GM19452 (cell line): ENCODE measurements around the gene MS4A6A.
"Not testable (repeated sequence)": the region's sequence is repeated elsewhere in the genome, so short reads cannot be mapped to it uniquely, and the experiment has no call there.

ENCODE experiments used
- ATAC-seq: cut with Tn5 transposase; IDR thresholded peaks from one replicate; pipeline ENCODE4 v1.9.1; 2021; ENCODE audit not compliant: unreplicated experiment

MS4A6A gene, protein sequence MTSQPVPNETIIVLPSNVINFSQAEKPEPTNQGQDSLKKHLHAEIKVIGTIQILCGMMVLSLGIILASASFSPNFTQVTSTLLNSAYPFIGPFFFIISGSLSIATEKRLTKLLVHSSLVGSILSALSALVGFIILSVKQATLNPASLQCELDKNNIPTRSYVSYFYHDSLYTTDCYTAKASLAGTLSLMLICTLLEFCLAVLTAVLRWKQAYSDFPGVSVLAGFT

DNA sequence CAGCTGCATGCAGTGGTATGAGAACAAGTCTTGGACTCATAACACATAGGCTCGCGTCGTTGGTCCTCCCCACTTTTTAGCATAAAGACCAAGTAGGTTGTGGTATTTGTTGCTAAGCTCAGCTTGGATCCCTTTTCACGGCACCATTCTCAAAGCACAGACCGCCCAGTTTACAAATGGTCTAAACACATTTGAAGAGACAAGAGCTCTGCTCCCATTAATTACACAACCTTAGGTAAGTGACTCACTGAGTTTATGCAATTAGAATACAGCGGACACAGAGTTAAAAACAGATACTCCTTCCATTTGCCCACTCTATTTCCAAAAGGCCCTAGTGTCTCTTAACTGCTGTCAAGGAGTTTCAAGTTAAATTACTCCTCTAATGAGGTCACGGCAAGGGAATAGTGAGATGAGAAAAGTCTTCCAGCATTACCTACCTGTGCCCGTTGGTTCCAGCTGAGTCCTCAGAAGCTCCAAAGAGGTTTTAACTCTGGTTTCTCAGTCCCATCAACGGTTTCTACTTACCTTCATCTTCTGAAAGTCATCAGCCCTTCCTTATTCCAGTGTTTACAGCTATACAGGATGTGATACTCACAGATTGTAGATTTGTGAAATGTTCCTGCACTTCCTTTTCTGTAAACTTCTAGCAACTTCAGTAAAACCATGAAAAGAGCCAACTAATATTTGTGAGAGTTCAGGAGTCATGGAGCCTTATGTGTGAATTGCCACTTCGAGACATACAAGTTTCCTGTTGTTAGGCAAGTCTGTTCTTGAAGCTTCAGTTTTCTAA is at the start of gene MS4A6A:
MS4A6A (minus strand) TSS at position 543 of the 790 bp plus-strand sequence. CDS start 1,356 bp downstream, outside the sequence.
- no peak for ATAC-seq

DNA sequence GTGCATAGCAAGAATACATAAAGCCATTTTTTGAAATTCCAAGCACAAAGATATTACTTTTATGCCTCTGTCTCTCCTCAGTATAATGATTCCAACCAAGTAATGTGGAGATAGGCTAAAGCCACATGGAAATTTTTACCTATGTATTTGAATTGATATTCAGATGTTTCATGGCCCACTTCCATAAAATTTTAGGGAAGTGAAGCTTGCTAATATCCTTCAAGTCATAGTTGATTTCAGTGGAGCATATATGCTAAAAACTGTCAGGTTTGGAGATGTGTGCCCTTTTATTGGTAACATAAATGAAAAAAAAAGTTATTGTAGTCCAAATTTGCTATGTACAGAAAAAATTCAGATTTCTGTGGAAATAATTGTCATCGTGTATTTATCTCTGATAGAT is 47.8 kb upstream of the MS4A6A start:
- no peak for ATAC-seq

DNA sequence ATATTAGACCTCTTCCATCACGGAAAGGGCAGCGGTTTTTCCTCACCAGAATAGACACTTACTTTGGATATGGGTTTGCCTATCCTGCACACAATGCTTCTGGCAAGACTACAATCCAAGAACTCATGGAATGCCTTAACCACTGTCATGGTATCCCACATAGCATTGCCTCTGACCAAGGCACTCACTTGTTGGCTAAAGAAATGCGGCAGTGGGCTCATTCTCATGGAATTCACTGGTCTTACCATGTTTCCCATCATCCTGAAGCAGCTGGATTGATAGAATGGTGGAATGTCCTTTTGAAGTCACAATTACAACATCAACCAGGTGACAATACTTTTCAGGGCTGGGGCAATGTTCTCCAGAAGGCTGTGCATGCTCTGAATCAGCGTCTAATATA is 39.3 kb upstream of the MS4A6A start:
- ATAC-seq, result no peak

DNA sequence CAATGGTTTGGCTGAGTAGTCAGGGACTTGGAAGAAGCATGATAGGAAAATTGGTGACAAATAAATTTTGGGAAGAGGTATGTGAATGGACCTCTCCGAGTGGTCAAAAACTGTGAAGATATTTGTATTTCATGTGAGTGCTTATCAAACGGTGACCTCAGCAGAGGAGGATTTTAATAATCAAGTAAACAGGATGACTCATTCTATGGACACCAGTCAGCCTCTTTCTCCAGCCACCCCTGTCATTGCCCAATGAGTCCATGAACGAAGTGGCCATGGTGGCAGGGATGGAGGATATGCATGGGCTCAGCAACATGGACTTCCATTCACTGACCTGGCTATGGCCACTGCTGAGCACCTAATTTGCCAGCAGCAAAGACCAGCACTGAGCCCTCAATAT is 38.8 kb upstream of the MS4A6A start:
- ATAC-seq, result no peak

DNA sequence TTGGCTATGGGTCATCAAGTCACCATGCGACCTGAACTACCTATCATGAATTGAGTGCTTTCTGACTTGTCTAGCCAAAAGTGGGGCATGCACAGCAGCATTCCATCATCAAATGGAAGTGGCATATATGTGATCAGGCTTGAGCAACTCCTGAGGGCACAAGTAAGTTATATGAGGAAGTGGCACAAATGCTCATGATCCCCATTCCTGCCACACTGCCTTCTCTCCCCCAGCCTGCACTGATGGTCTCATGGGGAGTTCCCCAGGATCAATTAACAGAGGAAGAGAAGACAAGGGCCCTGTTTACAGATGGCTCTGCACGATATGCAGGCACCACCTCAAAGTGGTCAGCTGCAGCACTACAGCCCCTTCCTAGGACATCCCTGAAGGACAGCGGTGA is 38.3 kb upstream of the MS4A6A start:
- ATAC-seq, result no peak

DNA sequence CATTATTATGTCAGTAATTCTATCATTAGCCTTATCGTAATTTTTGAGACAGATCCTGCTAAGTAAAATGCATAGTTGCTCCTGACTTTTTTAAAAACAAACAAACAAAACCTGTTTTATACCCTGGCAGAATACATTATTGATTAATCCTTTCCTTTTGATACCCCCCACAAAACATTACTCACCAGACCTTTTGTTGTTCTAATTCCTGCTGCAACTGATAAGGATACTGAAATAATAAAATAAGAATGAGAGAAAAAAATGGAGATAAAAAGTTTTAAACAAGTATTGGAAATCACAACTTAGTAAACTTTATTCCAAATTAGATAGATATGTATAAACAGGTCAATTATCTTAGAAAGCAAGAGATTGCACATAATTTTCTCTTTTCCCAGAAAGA is 31.5 kb upstream of the MS4A6A start:
- no peak for ATAC-seq

DNA sequence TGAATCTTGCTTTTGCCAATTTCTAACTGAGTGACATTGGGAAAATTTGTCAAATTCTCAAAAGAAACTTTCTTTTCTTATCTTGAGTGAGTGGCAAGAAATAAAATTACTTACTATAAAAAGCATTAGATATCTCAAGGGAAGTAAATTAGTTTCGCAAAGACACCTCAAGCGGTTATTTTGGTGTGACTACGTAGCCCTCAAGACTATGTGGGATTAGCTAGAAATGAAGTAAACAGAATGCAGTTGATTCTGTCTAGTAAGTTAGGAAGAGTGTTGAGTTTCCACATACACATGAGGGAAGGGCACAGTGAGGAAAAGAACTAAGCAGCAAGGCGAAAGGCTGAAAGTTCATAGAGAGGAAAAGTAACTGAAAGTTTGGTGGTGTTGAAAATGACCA is 28.3 kb upstream of the MS4A6A start:
- no peak for ATAC-seq

DNA sequence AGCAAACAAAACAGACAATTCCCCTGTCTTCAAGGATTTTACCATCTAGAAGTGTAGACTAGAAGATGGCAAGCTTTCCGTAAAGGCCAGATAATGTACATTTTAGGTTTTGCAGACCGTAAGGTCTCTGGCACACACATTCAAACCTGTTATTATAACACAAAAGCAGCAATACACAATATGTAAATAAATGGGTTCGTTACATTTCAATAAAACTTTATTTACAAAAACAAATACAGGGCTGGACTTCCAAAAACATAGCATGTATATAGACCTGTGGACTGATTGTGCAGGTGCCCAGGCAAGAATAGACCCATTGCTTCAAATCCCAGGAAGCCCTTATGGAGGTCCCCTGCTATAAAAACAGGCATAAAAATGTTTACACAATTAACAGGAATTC is 27.1 kb upstream of the MS4A6A start:
- ATAC-seq, result no peak

DNA sequence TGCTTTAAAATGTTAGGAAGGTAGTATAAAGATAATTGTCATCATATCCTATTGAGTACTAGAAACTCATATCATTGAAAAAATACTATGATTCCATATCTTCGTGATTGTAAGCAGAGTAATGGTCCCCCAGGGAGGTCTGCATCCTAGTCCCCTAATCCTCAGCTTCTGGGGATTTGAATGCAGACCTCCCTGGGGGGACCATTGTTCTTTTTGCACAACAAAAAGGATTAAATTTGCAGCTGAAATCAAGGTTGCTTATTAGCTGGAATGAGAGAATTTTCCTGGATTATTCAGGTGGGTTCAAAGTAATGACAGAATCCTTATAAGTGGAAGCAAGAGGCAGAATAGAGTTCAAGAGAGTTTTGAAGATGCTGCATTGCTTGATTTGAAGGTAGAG is 26.1 kb upstream of the MS4A6A start:
- ATAC-seq, result no peak

DNA sequence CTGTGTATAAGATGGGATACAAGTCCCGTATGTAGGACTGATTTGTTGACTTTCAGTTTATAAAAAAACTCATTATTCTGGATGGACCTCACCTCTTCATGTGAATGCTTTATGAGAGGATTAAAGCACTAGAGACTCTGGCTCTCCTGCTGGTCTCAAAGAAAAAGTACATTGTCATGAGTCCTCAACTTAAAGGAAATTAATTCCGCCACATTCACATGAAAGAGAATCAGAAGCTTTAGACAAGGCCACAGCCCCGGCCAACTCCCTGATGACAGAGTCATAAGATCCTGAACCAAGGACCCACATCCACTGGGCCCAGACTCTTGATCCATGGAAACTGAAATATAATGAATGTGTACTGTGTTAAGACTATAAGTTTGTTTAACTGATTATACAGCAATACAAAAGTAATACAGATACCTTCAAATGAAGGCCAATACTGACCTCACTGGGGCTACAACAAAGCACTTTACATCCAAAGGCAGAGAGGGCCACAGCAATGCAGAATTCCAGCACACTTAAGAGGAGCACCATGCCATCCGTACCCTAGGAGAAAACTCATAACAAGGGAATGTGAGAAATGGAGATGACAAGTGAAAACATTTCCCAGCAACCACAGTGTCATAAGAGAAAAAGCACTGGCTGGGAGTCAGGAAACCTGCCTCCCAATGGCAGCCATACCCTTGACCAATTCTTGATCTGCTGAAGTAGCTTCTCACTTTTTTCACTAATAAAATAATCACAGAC is 25.4 kb upstream of the MS4A6A start:
- no peak for ATAC-seq

DNA sequence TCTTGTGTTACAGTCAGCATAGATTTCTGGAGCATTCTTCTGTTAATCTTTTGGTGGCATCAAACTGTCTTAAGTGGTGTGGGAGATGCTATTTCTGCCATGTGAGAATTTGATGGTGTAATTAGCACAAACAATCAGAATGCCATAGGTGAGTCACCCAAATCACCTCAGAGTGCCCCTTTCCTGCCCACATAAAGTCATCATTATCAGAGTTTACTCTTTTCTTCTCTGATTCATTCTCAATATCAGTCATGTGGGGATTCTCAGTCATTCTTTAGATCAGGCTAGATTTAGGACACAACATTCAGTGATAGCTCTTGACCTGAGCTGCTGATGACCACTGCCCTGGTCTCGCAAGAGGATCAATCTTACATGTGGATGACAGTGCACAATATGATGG is 23.7 kb upstream of the MS4A6A start:
- ATAC-seq, result no peak

DNA sequence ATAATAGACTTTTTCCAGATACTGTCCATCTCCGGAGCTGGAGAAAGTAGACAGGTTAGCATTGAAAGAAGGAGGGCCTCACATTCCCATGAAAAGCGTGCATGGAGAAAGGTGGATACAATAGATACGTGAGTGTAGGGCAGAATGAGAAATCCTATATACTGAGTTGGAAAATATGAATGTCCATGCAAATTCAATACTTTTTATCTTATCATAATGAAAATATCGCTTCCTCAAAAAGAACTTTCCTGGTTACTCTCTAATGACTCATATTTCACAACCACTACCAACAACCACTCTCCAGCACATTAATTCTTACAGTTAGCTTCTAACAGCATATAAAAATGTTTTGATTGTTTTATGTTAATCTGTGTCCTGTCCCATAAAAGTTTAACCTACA is 22.0 kb upstream of the MS4A6A start:
- ATAC-seq, result no peak

DNA sequence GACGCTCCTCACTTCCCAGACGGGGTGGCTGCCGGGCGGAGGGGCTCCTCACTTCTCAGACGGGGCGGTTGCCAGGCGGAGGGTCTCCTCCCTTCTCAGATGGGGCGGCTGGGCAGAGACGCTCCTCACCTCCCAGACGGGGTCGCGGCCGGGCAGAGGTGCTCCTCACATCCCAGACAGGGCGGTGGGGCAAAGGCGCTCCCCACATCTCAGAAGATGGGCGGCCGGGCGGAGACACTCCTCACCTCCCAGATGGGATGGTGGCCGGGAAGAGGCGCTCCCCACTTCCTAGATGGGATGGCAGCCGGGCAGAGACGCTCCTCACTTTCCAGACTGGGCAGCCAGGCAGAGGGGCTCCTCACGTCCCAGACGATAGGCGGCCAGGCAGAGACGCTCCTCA is 18.5 kb upstream of the MS4A6A start:
- ATAC-seq, result not testable (repeated sequence)

DNA sequence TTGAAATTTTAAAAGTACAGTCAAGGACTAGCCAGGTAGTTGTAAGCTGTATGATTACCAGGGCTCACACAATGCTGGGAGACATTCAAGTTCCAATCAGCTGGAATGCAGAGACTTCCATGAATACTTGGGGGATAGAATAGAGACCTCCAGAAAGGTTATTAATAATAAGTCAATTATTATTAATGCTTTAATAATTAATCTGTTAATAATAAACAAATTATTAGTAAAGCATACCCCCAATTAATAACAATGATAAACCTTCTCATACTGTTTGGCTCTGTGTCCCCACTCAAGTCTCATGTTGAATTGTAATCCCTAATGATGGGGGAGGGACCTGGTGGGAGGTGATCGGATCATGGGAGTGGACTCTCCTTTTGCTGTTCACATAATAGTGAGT is 14.6 kb upstream of the MS4A6A start:
- no peak for ATAC-seq

DNA sequence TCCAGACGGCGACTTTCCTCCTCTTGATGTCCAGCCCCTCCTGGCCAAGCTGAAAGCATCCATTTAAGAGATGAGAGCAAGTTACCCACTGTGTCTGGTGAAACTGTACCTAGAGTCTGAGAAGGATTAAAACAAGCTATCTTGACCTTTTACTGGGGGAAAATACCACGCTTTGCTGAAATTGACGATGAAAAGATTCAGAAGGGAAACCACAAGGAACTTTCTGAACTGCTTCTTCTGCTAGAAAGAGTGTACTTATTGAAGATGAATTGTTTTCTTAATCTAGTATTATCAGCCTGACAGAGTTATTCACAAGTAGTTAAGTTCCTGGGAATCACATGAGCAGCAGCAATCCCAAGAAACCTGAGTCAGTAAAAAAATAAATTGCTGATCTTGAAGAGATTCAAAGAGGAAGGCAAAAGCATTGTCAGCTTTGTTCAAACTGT is 13.1 kb upstream of the MS4A6A start:
- ATAC-seq, result peak; percentile 48

DNA sequence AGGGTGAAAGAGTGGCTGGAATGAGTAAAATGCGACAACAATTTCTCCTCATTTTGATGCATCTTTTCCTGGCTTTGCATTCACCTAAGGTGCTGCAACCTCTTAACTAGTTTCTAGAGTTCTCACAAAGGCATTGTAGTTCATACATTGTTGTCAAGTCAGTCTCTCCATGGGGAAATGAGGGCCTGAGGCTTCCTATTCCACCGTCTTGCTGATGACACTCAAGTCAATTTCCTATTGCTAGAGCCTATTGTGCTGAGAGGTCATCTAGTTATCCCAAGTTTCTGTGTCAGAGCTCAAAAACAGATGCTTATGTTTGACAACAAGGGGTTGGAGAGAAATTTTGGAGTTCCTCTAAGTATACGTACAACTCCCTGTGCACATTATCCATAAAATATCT is 11.6 kb upstream of the MS4A6A start:
- ATAC-seq, result no peak

DNA sequence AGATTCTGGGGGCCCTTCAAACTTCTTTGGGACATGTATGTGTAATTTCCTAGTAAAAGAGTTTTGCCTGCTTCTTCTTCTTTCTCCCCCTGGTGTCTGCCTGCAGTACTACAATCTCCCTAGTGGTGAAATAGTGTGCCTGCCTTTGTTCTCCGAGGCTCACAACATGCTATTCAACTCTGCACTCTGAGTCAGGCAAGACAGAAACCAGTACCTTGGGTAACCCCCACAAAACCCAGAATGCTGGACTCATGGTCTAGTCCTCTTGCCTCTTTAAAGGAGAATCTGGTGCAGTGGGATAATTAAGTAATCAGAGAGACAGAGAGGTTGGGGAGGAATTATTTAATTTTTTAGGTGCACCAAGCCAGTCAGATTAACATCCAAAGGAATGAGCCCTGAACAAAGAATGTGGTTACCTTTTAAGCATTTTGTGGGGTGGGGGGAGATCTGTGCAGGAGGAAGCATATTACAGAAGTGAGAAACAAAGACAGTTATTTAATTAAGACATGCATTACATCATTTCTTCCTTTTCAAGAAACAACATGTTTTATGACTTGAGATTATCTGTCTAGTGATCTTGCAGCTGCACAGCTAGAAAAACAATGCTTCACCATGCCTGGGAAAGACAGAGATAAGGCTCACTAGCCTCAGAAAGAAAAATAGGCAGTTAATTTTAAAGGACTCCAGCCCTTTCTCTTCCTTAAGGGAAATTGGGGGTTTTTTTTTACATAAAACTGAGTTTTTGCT is 11.0 kb upstream of the MS4A6A start:
- peak; percentile 75 for ATAC-seq

DNA sequence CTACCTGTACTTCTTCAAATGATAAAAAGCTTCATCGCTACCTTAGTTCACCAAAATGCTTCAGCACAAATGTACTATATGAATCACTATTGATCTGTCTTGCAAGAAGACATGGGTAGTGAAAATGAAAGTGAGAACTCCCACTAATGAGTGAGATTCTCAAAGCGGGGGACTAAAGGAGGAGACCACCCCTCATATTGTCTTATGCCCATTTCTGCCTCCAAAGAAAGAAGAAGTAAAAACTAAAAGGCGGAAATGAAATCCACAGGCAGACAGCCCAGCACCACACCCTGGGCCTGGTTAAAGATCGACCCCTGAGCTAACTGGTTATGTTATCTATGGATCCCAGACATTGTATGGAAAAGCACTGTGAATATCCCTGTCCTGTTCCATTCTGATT is 9.7 kb upstream of the MS4A6A start:
- not testable (repeated sequence) for ATAC-seq

DNA sequence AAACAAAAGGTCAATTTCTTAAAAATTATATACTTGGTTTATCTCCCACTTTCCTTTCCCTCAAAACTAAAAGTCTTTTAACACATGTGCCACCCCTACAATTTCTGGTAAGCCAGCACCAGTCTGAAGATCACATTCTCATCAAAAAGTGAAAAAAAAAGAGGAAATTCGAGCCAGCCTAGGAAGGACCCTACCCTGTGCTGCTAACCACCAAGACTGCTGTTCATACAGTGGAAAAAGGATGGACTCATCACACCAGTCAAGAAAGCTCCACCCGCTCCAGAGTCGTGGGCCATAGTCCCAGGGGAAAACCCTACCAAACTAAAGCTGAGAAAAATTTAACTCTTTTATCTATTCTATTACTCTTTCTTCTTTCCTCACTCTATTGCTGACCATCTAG is 5.6 kb upstream of the MS4A6A start:
- ATAC-seq, result not testable (repeated sequence)

DNA sequence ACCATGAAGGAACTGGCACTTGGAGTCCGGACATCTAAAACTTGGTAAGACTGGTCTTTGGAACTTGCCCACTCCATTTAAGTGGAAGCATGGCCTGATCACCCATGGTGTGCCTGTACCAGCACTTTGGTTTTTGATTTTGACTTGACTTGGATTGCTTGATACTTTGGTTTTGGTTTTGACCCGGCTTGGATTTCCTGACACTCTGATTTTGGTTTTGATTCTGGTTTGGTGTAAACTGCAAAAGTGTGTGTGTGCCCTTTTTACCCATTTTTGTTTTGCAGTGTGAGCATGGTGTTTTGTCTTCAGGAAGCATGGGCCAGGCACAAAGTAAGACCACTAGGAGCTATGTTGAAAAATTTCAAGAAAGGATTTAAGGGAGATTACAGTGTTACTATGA is 3.2 kb upstream of the MS4A6A start:
- not testable (repeated sequence) for ATAC-seq

DNA sequence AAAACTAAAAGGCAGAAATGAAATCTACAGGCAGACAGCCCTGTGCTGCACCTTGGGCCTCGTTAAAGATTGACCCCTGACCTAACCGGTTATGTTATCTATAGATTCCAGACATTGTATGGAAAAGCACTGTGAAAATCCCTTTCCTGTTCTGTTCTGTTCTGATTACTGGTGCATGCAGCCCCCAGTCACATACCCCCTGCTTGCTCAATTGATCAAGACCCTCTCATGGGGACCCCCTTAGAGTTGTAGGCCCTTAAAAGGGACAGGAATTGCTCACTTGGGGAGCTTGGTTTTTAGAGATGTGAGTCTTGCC is 2.6 kb upstream of the MS4A6A start:
- ATAC-seq, result not testable (repeated sequence)
